ENCODE measurements around the gene QDPR.
A peak's percentile ranks its signal among the peaks of the same experiment; 100 is the strongest.
"Not testable (repeated sequence)": the region's sequence is repeated elsewhere in the genome, so short reads cannot be mapped to it uniquely, and the experiment has no call there.

The QDPR gene

GRCh38 chr4:17511950-17512795, at the start of gene QDPR:
Gene QDPR, minus strand, starts transcription at chr4:17512090. Its CDS starts 36 bp downstream, at chr4:17512054.
- peak; percentile 60 to 78 (median 60) for DNase-seq (ENCODE audit: low read depth in 3 of 3)

- DNase-seq (ENCODE audit: low read depth in 3 of 3): no peak
Measured at GRCh38 chr4:17561195-17561909, 49.5 kb upstream of the QDPR start.

- DNase-seq (ENCODE audit: low read depth in 3 of 3): no peak
Measured at GRCh38 chr4:17560065-17560673, 48.3 kb upstream of the QDPR start.

- DNase-seq (ENCODE audit: low read depth in 3 of 3): no peak
Measured at GRCh38 chr4:17559709-17560048, 47.8 kb upstream of the QDPR start.

- DNase-seq (ENCODE audit: low read depth in 3 of 3): no peak
Measured at GRCh38 chr4:17558941-17559708, 47.2 kb upstream of the QDPR start.

- no peak for DNase-seq (ENCODE audit: low read depth in 3 of 3)
Measured at GRCh38 chr4:17557880-17558279, 46.0 kb upstream of the QDPR start.

- no peak for DNase-seq (ENCODE audit: low read depth in 3 of 3)
Measured at GRCh38 chr4:17556498-17556897, 44.6 kb upstream of the QDPR start.

- DNase-seq (ENCODE audit: low read depth in 3 of 3): no peak
Measured at GRCh38 chr4:17554568-17554967, 42.7 kb upstream of the QDPR start.

GRCh38 chr4:17552427-17552826, 40.5 kb upstream of the QDPR start:
- DNase-seq (ENCODE audit: low read depth in 3 of 3): no peak

GRCh38 chr4:17550549-17550948, 38.7 kb upstream of the QDPR start:
- no peak for DNase-seq (ENCODE audit: low read depth in 3 of 3)

- DNase-seq (ENCODE audit: low read depth in 3 of 3): no peak
Measured at GRCh38 chr4:17546678-17547077, 34.8 kb upstream of the QDPR start.

- no peak for DNase-seq (ENCODE audit: low read depth in 3 of 3)
Measured at GRCh38 chr4:17546222-17546621, 34.3 kb upstream of the QDPR start.

GRCh38 chr4:17545374-17546140, 33.7 kb upstream of the QDPR start:
- DNase-seq (ENCODE audit: low read depth in 3 of 3): no peak

- DNase-seq (ENCODE audit: low read depth in 3 of 3): no peak
Measured at GRCh38 chr4:17544831-17545234, 32.9 kb upstream of the QDPR start.

GRCh38 chr4:17544205-17544604, 32.3 kb upstream of the QDPR start:
- DNase-seq (ENCODE audit: low read depth in 3 of 3): no peak

GRCh38 chr4:17537060-17537459, 25.2 kb upstream of the QDPR start:
- DNase-seq (ENCODE audit: low read depth in 3 of 3): not testable (repeated sequence)

- no peak for DNase-seq (ENCODE audit: low read depth in 3 of 3)
Measured at GRCh38 chr4:17535906-17536305, 24.0 kb upstream of the QDPR start.

GRCh38 chr4:17535242-17535641, 23.4 kb upstream of the QDPR start:
- no peak for DNase-seq (ENCODE audit: low read depth in 3 of 3)

GRCh38 chr4:17534705-17535104, 22.8 kb upstream of the QDPR start:
- no peak for DNase-seq (ENCODE audit: low read depth in 3 of 3)

- DNase-seq (ENCODE audit: low read depth in 3 of 3): no peak
Measured at GRCh38 chr4:17531538-17532285, 19.8 kb upstream of the QDPR start.

Measured in stimulated activated CD4-positive, alpha-beta T cell treated with anti-CD3 and anti-CD28 coated beads, TNF-alpha, amount 100 ng/mL, for 48 hours (primary cell).